Activated CD4-positive, alpha-beta memory T cell treated with anti-CD3 and anti-CD28 coated beads for 36 hours (primary cell): ENCODE data around the gene SGCD. TPM values are rescaled to one million over a fixed set of nuclear protein-coding genes. Genes with fewer than 3 reads are reported as not detected.
"Not testable (repeated sequence)": the region's sequence is repeated elsewhere in the genome, so short reads cannot be mapped to it uniquely, and the experiment has no call there.

ENCODE experiments used
- CTCF ChIA-PET: fragments of 350-600 bp; sonication (Branson Sonifier 250); formaldehyde crosslinking; loops from one replicate; lab custom pipeline; 2021; ENCODE audit warnings: antibody characterized with exemption, inconsistent platforms; lab: Charles Lee
- POLR2A ChIA-PET: fragments of 350-600 bp; sonication (Branson Sonifier 250); formaldehyde crosslinking; loops from one replicate; lab custom pipeline; 2021; ENCODE audit warnings: antibody characterized with exemption; lab: Charles Lee
- DNase-seq: peaks from one replicate; pipeline ENCODE4 v3.0.0-alpha.2; 2020
- H3K27ac Mint-ChIP-seq: one replicate; pipeline ENCODE4 v1.8.0; 2021; ENCODE audit warnings: mixed read lengths
- H3K27me3 Mint-ChIP-seq: one replicate; pipeline ENCODE4 v1.8.0; 2021; ENCODE audit warnings: mixed read lengths
- H3K36me3 Mint-ChIP-seq: one replicate; pipeline ENCODE4 v1.8.0; 2021; ENCODE audit warnings: mixed read lengths
- H3K4me1 Mint-ChIP-seq: one replicate; pipeline ENCODE4 v1.8.0; 2021; ENCODE audit warnings: low read depth, mixed read lengths
- H3K4me3 Mint-ChIP-seq: one replicate; pipeline ENCODE4 v1.8.0; 2021; ENCODE audit warnings: mild to moderate bottlenecking, mixed read lengths
- H3K9me3 Mint-ChIP-seq: one replicate; pipeline ENCODE4 v1.8.0; 2021; ENCODE audit warnings: mixed read lengths
- intact Hi-C: fragments of 100-400 bp; cut with micrococcal nuclease; formaldehyde crosslinking; loops from one replicate; pipeline ENCODE4 v1.15.1; 2023
- total RNA-seq, 2 experiments: library from RNA; stranded (reverse); gene quantifications; one replicate each; pipeline ENCODE4 v1.2.3, GENCODE V29; 2021

SGCD gene
- total RNA-seq, 2 experiments from 2014 or later: not detected

GRCh38 chr5:156640691-156641241, 313.8 kb downstream of the SGCD start:
- Mint-ChIP-seq H3K27ac (no peak overlapping the region), H3K27me3 (peaks cover 3% of the 10 kb centered on the region), H3K9me3 (no peaks in the 10 kb centered on the region), H3K4me3 (no peak overlapping the region), H3K36me3 (no peaks in the 10 kb centered on the region), H3K4me1 (no peaks in the 10 kb centered on the region)
- POLR2A ChIA-PET: no interaction called here
- CTCF ChIA-PET: no interaction called here
- no peak for DNase-seq
- intact Hi-C loops: no loop called here

GRCh38 chr5:156641686-156642085, 314.7 kb downstream of the SGCD start:
- ChIA-PET POLR2A (no interaction called here), CTCF (no interaction called here)
- no peak overlapping the region for H3K4me3 Mint-ChIP-seq
- DNase-seq: no peak
- no peaks in the 10 kb centered on the region for H3K4me1 Mint-ChIP-seq
- no peaks in the 10 kb centered on the region for H3K36me3 Mint-ChIP-seq
- intact Hi-C loops: no loop called here
- H3K27ac Mint-ChIP-seq: no peak overlapping the region
- no peaks in the 10 kb centered on the region for H3K9me3 Mint-ChIP-seq
- H3K27me3 Mint-ChIP-seq: peaks cover 7% of the 10 kb centered on the region

- Mint-ChIP-seq H3K36me3 (no peaks in the 10 kb centered on the region), H3K4me3 (no peak overlapping the region), H3K27me3 (peaks cover 20% of the 10 kb centered on the region), H3K27ac (no peak overlapping the region), H3K9me3 (no peaks in the 10 kb centered on the region), H3K4me1 (no peaks in the 10 kb centered on the region)
- ChIA-PET POLR2A (no interaction called here), CTCF (no interaction called here)
- intact Hi-C loops: no loop called here
- no peak for DNase-seq
Measured at GRCh38 chr5:156647034-156647451, 320.1 kb downstream of the SGCD start.

- no peaks in the 10 kb centered on the region for H3K36me3 Mint-ChIP-seq
- no peaks in the 10 kb centered on the region for H3K9me3 Mint-ChIP-seq
- intact Hi-C loops: no loop called here
- no peaks in the 10 kb centered on the region for H3K4me1 Mint-ChIP-seq
- no peak overlapping the region for H3K27ac Mint-ChIP-seq
- peaks cover 4% of the 10 kb centered on the region for H3K27me3 Mint-ChIP-seq
- POLR2A ChIA-PET: no interaction called here
- no peak for DNase-seq
- CTCF ChIA-PET: no interaction called here
- H3K4me3 Mint-ChIP-seq: no peak overlapping the region
Measured at GRCh38 chr5:156654444-156654843, 327.5 kb downstream of the SGCD start.

- Mint-ChIP-seq H3K9me3 (no peaks in the 10 kb centered on the region), H3K27ac (no peak overlapping the region), H3K4me1 (no peaks in the 10 kb centered on the region), H3K36me3 (no peaks in the 10 kb centered on the region), H3K27me3 (peaks cover 4% of the 10 kb centered on the region), H3K4me3 (no peak overlapping the region)
- CTCF ChIA-PET: no interaction called here
- intact Hi-C loops: no loop called here
- POLR2A ChIA-PET: no interaction called here
- no peak for DNase-seq
Measured at GRCh38 chr5:156655732-156656131, 328.8 kb downstream of the SGCD start.

GRCh38 chr5:156664832-156665231, 337.9 kb downstream of the SGCD start:
- H3K4me1 Mint-ChIP-seq, intact Hi-C loops, H3K4me3 Mint-ChIP-seq, CTCF ChIA-PET, POLR2A ChIA-PET, H3K27me3 Mint-ChIP-seq, H3K27ac Mint-ChIP-seq, DNase-seq, H3K36me3 Mint-ChIP-seq, H3K9me3 Mint-ChIP-seq: not testable (repeated sequence)

GRCh38 chr5:156666686-156667085, 339.7 kb downstream of the SGCD start:
- H3K9me3 Mint-ChIP-seq, H3K4me3 Mint-ChIP-seq, DNase-seq, H3K4me1 Mint-ChIP-seq, intact Hi-C loops, POLR2A ChIA-PET, H3K27me3 Mint-ChIP-seq, H3K27ac Mint-ChIP-seq, H3K36me3 Mint-ChIP-seq: not testable (repeated sequence)
- CTCF ChIA-PET: interaction anchor here (0.8 kb wide), 1 partner anchor 465 kb away, joined by 3 read pairs; no protein-coding TSS in a partner anchor

GRCh38 chr5:156667616-156668015, 340.7 kb downstream of the SGCD start:
- CTCF ChIA-PET: interaction anchor here (0.6 to 0.7 kb wide), 2 partner anchors 149 to 267 kb away, joined by 3 read pairs; no protein-coding TSS in a partner anchor
- DNase-seq: no peak
- Mint-ChIP-seq H3K36me3 (no peaks in the 10 kb centered on the region), H3K27ac (no peak overlapping the region), H3K27me3 (no peaks in the 10 kb centered on the region), H3K9me3 (no peaks in the 10 kb centered on the region), H3K4me3 (no peak overlapping the region), H3K4me1 (no peaks in the 10 kb centered on the region)
- intact Hi-C loops: no loop called here
- POLR2A ChIA-PET: no interaction called here

GRCh38 chr5:156669416-156669815, 342.5 kb downstream of the SGCD start:
- H3K4me1 Mint-ChIP-seq: no peaks in the 10 kb centered on the region
- no peaks in the 10 kb centered on the region for H3K36me3 Mint-ChIP-seq
- H3K4me3 Mint-ChIP-seq: no peak overlapping the region
- no peaks in the 10 kb centered on the region for H3K27me3 Mint-ChIP-seq
- ChIA-PET POLR2A (no interaction called here), CTCF (no interaction called here)
- no peak overlapping the region for H3K27ac Mint-ChIP-seq
- intact Hi-C loops: no loop called here
- H3K9me3 Mint-ChIP-seq: no peaks in the 10 kb centered on the region
- no peak for DNase-seq

- ChIA-PET CTCF (interaction anchor here (0.6 kb wide), 1 partner anchor 246 kb away, joined by 3 read pairs; no protein-coding TSS in a partner anchor), POLR2A (no interaction called here)
- H3K9me3 Mint-ChIP-seq: no peaks in the 10 kb centered on the region
- DNase-seq: no peak
- no peaks in the 10 kb centered on the region for H3K4me1 Mint-ChIP-seq
- no peak overlapping the region for H3K4me3 Mint-ChIP-seq
- no peaks in the 10 kb centered on the region for H3K27me3 Mint-ChIP-seq
- intact Hi-C loops: no loop called here
- no peak overlapping the region for H3K27ac Mint-ChIP-seq
- H3K36me3 Mint-ChIP-seq: no peaks in the 10 kb centered on the region
Measured at GRCh38 chr5:156670615-156671014, 343.7 kb downstream of the SGCD start.

- intact Hi-C loops: no loop called here
- no peak for DNase-seq
- Mint-ChIP-seq H3K27ac (no peak overlapping the region), H3K36me3 (no peaks in the 10 kb centered on the region), H3K27me3 (peaks cover under 1% of the 10 kb centered on the region), H3K4me1 (no peaks in the 10 kb centered on the region), H3K9me3 (no peaks in the 10 kb centered on the region), H3K4me3 (no peak overlapping the region)
- ChIA-PET CTCF (no interaction called here), POLR2A (no interaction called here)
Measured at GRCh38 chr5:156675395-156675794, 348.4 kb downstream of the SGCD start.

GRCh38 chr5:156677963-156678362, 351.0 kb downstream of the SGCD start:
- POLR2A ChIA-PET: no interaction called here

GRCh38 chr5:156678484-156678883, 351.5 kb downstream of the SGCD start:
- Mint-ChIP-seq H3K36me3 (no peaks in the 10 kb centered on the region), H3K4me3 (no peak overlapping the region), H3K27ac (no peak overlapping the region), H3K4me1 (no peaks in the 10 kb centered on the region), H3K27me3 (peaks cover 8% of the 10 kb centered on the region), H3K9me3 (no peaks in the 10 kb centered on the region)
- DNase-seq: no peak
- intact Hi-C loops: no loop called here
- ChIA-PET POLR2A (no interaction called here), CTCF (no interaction called here)

More at GRCh38 chr5:156677963-156678362, 351.0 kb downstream of the SGCD start:
- Mint-ChIP-seq H3K36me3 (no peaks in the 10 kb centered on the region), H3K4me1 (no peaks in the 10 kb centered on the region), H3K27me3 (peaks cover 5% of the 10 kb centered on the region), H3K27ac (no peak overlapping the region), H3K9me3 (no peaks in the 10 kb centered on the region), H3K4me3 (no peak overlapping the region)
- CTCF ChIA-PET: interaction anchor here (0.7 kb wide), 1 partner anchor 1397 kb away, joined by 6 read pairs; no protein-coding TSS in a partner anchor
- intact Hi-C loops: no loop called here
- DNase-seq: no peak
